Measurements from ENCODE around the gene PPP2R5E. TPM values are rescaled to one million over a fixed set of nuclear protein-coding genes. Genes with fewer than 3 reads are reported as not detected.

Gene PPP2R5E
- 46.6 TPM for total RNA-seq

GRCh38 chr14:63543000-63543825, at the start of gene PPP2R5E:
Gene PPP2R5E, minus strand, starts transcription at chr14:63543377. Its CDS starts 3,692 bp downstream, at chr14:63539685.

Small RNA genes lying within 50 kb of the gene (small RNA-seq; reads per million reads assigned to genes)
- gene RF00601 = not detected

Other genes starting within 250 kb of the PPP2R5E start
- gene GPHB5, start 224.4 kb downstream of the PPP2R5E start, total RNA-seq = not detected
- 34.4 TPM for gene WDR89, start 98.5 kb upstream of the PPP2R5E start, total RNA-seq
- 30.9 TPM for gene SGPP1, start 184.7 kb upstream of the PPP2R5E start, total RNA-seq